Testis (tissue), 3 donors: ENCODE measurements around the gene MDM4. TPM values are rescaled to one million over a fixed set of nuclear protein-coding genes. Genes with fewer than 3 reads are reported as not detected.
A peak's percentile ranks its signal among the peaks of the same experiment; 100 is the strongest.

Source experiments
- DNase-seq: peaks from one replicate; pipeline ENCODE4 v3.0.0-alpha.2; 2019
- H3K27ac ChIP-seq, 2 donors: fragments of 200-600 bp; sonication (generic); one replicate each; pipeline ENCODE4 v1.5.1; 2019
- H3K27me3 ChIP-seq: fragments of 200-600 bp; sonication (generic); one replicate; pipeline ENCODE4 v1.5.1; 2019
- H3K36me3 ChIP-seq: fragments of 200-600 bp; sonication (generic); one replicate; pipeline ENCODE4 v1.5.1; 2017; ENCODE audit warnings: low read depth; ENCODE audit errors: missing control alignments
- H3K4me1 ChIP-seq: fragments of 200-600 bp; sonication (generic); one replicate; pipeline ENCODE4 v1.5.1; 2019
- H3K4me3 ChIP-seq, 2 donors: fragments of 200-600 bp; sonication (generic); one replicate each; pipeline ENCODE4 v1.5.1; 2017 to 2019
- H3K9me3 ChIP-seq: fragments of 200-600 bp; sonication (generic); one replicate; pipeline ENCODE4 v1.5.1; 2017
- CTCF ChIP-seq, 3 experiments: fragments of 450-650 bp in 2 of 3; fragments of 200-600 bp in 1 of 3; sonication (generic) in 1 of 3; IDR thresholded peaks; one replicate each; pipeline ENCODE4 v1.5.1; 2016 to 2019; ENCODE audit warnings: antibody characterized with exemption in 3 of 3, mild to moderate bottlenecking in 2 of 3, moderate library complexity in 1 of 3
- POLR2A ChIP-seq: fragments of 450-650 bp; IDR thresholded peaks from one replicate; pipeline ENCODE4 v1.6.1; 2017; ENCODE audit warnings: antibody characterized with exemption, mild to moderate bottlenecking, moderate library complexity
- WGBS, 2 donors: methylation state at CpG; one replicate each; pipeline ENCODE4 v1.1.5; 2018; 5-methylcytosine and 5-hydroxymethylcytosine counted together
- intact Hi-C: fragments of 100-400 bp; cut with DNase I; formaldehyde crosslinking; loops from one replicate; pipeline ENCODE4 v1.15.1; 2023; ENCODE audit warnings: low total_unique reads
- polyA plus RNA-seq: library from polyadenylated mRNA; stranded (reverse); fragments of 350-450 nt; fragmentation: Illumina TruSeq; extraction: RNeasy Lipid Tissue Mini Kit (QIAGEN cat#74804); gene quantifications from one replicate; pipeline ENCODE4 v1.2.3, GENCODE V29; 2014; ENCODE audit warnings: low read depth, low replicate concordance; ENCODE audit not compliant: insufficient read depth
- total RNA-seq, 2 donors: library from RNA; depleted of rRNA; stranded (reverse); fragments of >200 nt; gene quantifications; one replicate each; pipeline ENCODE4 v1.2.3, GENCODE V29; 2016

Gene MDM4
- total and polyA plus RNA-seq, 3 donors from 2014 or later, result 43.3 to 110 (median 96.2) TPM

- TF ChIP-seq POLR2A (no peak), CTCF (IDR thresholded peaks at IDR 0.05) (no peak)
- WGBS, 2 donors, result 46 to 85% methylated on average over 7 to 10 of the region's 10 CpGs
- intact Hi-C loops, result no loop called here
- Histone ChIP-seq H3K9me3 (no peaks in the 10 kb centered on the region), H3K4me1 (peaks cover 12% of the 10 kb centered on the region), H3K27ac (no peak overlapping the region), H3K27me3 (no peaks in the 10 kb centered on the region), H3K4me3 (no peak overlapping the region), H3K36me3 (no peaks in the 10 kb centered on the region)
- no peak for DNase-seq
Measured at GRCh38 chr1:204599596-204599995, 83.4 kb downstream of the MDM4 start.

GRCh38 chr1:204600203-204600602, 84.0 kb downstream of the MDM4 start:
- 78 to 80% methylated on average over 5 of the region's 5 CpGs for WGBS, 2 donors
- TF ChIP-seq CTCF (IDR thresholded peaks at IDR 0.05) (no peak), POLR2A (no peak)
- Histone ChIP-seq H3K27ac (no peak overlapping the region), H3K4me3 (no peak overlapping the region), H3K9me3 (no peaks in the 10 kb centered on the region), H3K4me1 (peaks cover 12% of the 10 kb centered on the region), H3K27me3 (no peaks in the 10 kb centered on the region), H3K36me3 (no peaks in the 10 kb centered on the region)
- DNase-seq, result no peak
- intact Hi-C loops, result no loop called here

- H3K27me3 ChIP-seq, result no peaks in the 10 kb centered on the region
- no peak for DNase-seq
- no peaks in the 10 kb centered on the region for H3K9me3 ChIP-seq
- intact Hi-C loops, result no loop called here
- H3K4me3 ChIP-seq, result no peak overlapping the region
- H3K27ac ChIP-seq, result peak overlapping the region in 1 of 2 donors; percentile 47
- peaks cover 12% of the 10 kb centered on the region for H3K4me1 ChIP-seq
- 74 to 95% methylated on average over 4 of the region's 4 CpGs for WGBS, 2 donors
- TF ChIP-seq POLR2A (no peak), CTCF (IDR thresholded peaks at IDR 0.05) (peak in 1 of 3 experiments; percentile 16)
- no peaks in the 10 kb centered on the region for H3K36me3 ChIP-seq
Measured at GRCh38 chr1:204600968-204601367, 84.8 kb downstream of the MDM4 start.

GRCh38 chr1:204602111-204602579, 85.9 kb downstream of the MDM4 start:
- H3K27ac ChIP-seq, result peak overlapping the region in 1 of 2 donors; percentile 42
- H3K36me3 ChIP-seq, result no peaks in the 10 kb centered on the region
- H3K4me1 ChIP-seq, result peaks cover 12% of the 10 kb centered on the region
- intact Hi-C loops, result no loop called here
- no peaks in the 10 kb centered on the region for H3K9me3 ChIP-seq
- no peaks in the 10 kb centered on the region for H3K27me3 ChIP-seq
- no peak for DNase-seq
- 59 to 60% methylated on average over 6 of the region's 6 CpGs for WGBS, 2 donors
- H3K4me3 ChIP-seq, result no peak overlapping the region
- TF ChIP-seq POLR2A (no peak), CTCF (IDR thresholded peaks at IDR 0.05) (no peak)

- Histone ChIP-seq H3K27me3 (no peaks in the 10 kb centered on the region), H3K9me3 (no peaks in the 10 kb centered on the region), H3K27ac (peak overlapping the region in 1 of 2 donors; percentile 42), H3K4me1 (peaks cover 12% of the 10 kb centered on the region), H3K36me3 (no peaks in the 10 kb centered on the region), H3K4me3 (no peak overlapping the region)
- no peak for DNase-seq
- intact Hi-C loops, result no loop called here
- 81 to 86% methylated on average over 6 of the region's 6 CpGs for WGBS, 2 donors
- TF ChIP-seq CTCF (IDR thresholded peaks at IDR 0.05) (no peak), POLR2A (no peak)
Measured at GRCh38 chr1:204602871-204603542, 86.8 kb downstream of the MDM4 start.
